ENCODE results near the gene NRSN2. TPM values are rescaled to one million over a fixed set of nuclear protein-coding genes. Genes with fewer than 3 reads are reported as not detected.
"Not testable (repeated sequence)": the region's sequence is repeated elsewhere in the genome, so short reads cannot be mapped to it uniquely, and the experiment has no call there.

Gene NRSN2
- total RNA-seq, 1 experiment from 2014 or later = 22.7 TPM

- Histone ChIP-seq H3K79me1 (ENCODE audit: insufficient read depth, low read depth, low read length, poor library complexity, severe bottlenecking) (no peaks in the 10 kb centered on the region), H2AFZ (ENCODE audit: low read length) (no peak overlapping the region), H3K18ac (ENCODE audit: insufficient read length, low read depth, low read length) (no peak overlapping the region), H3K4me1 (ENCODE audit: insufficient read depth, low read length) (peaks cover 2% of the 10 kb centered on the region; the same call in 1 of the 2 replicates), H4K91ac (ENCODE audit: insufficient read length, low read depth, low read length) (no peak overlapping the region), H4K20me1 (ENCODE audit: control insufficient read depth, insufficient read depth, insufficient read length) (peaks cover 2% of the 10 kb centered on the region), H2BK15ac (ENCODE audit: low read depth, low read length) (no peak overlapping the region), H3K9me3 (ENCODE audit: control insufficient read depth, low read depth, low read length) (no peaks in the 10 kb centered on the region), H3K56ac (ENCODE audit: insufficient read length, low read depth, low read length) (no peak overlapping the region), H2BK20ac (ENCODE audit: low read depth, low read length, poor library complexity, severe bottlenecking) (no peak overlapping the region), H3K4me2 (ENCODE audit: insufficient read depth, insufficient read length, low read length) (no peak overlapping the region), H2BK120ac (ENCODE audit: low read depth, low read length, poor library complexity, severe bottlenecking) (no peak overlapping the region), H3K4ac (ENCODE audit: low read depth, low read length) (no peak overlapping the region), H2AK5ac (ENCODE audit: insufficient read length, low read length) (no peak overlapping the region), H3K27ac (ENCODE audit: insufficient read length, low read depth, low read length) (no peak overlapping the region), H3K27me3 (ENCODE audit: insufficient read depth, low read length) (peaks cover 6% of the 10 kb centered on the region; the same call in 1 of the 2 replicates), H3K23me2 (ENCODE audit: insufficient read length, low read depth, low read length, poor library complexity, severe bottlenecking) (no peaks in the 10 kb centered on the region), H2BK5ac (ENCODE audit: insufficient read length, low read length) (no peak overlapping the region), H3K9ac (ENCODE audit: extremely low read depth, insufficient read length, low read length) (no peak overlapping the region), H3K23ac (ENCODE audit: insufficient read length, low read depth, low read length) (no peak overlapping the region), H3T11ph (ENCODE audit: low read length) (no peak overlapping the region), H3K79me2 (ENCODE audit: insufficient read depth, low read length) (no peaks in the 10 kb centered on the region), H4K5ac (ENCODE audit: insufficient read length, low read depth, low read length) (no peak overlapping the region), H3K14ac (ENCODE audit: insufficient read depth, low read length) (no peak overlapping the region), H2BK12ac (ENCODE audit: insufficient read length, low read depth, low read length) (no peak overlapping the region), H4K8ac (replicated peaks; ENCODE audit: insufficient read length, low read depth, low read length) (no peak overlapping the region)
- Mint-ChIP-seq H3K27me3 (ENCODE audit: low read depth) (peaks cover 63% of the 10 kb centered on the region), H3K36me3 (ENCODE audit: insufficient read depth in 1 of 3, low read depth in 3 of 3) (peaks cover 0 to 4% (median 4%) of the 10 kb centered on the region in 3 experiments; a peak in 3 of 7 replicates), H3K9me3 (no peaks in the 10 kb centered on the region), H3K4me3 (no peak overlapping the region), H3K27ac (no peak overlapping the region), H3K4me1 (peaks cover 10 to 14% of the 10 kb centered on the region in 2 experiments)
- DNase-seq = no peak
- TF ChIP-seq CTCF (conservative IDR thresholded peaks at IDR 0.05) = no peak
- no CpG with 5 or more reads among the region's 8 CpGs for WGBS (ENCODE audit: extremely low coverage, insufficient read length, low lambda C conversion rate)
Observed at GRCh38 chr20:334578-334977, 12.3 kb upstream of the NRSN2 start.

- H3K27me3 Mint-ChIP-seq (ENCODE audit: low read depth) = peaks cover 78% of the 10 kb centered on the region
- not testable (repeated sequence) for H3K4me1 Mint-ChIP-seq; H2AK5ac ChIP-seq (ENCODE audit: insufficient read length, low read length)
Observed at GRCh38 chr20:336040-336439, 10.9 kb upstream of the NRSN2 start.

More at GRCh38 chr20:336040-336439, 10.9 kb upstream of the NRSN2 start:
- H2BK12ac ChIP-seq (ENCODE audit: insufficient read length, low read depth, low read length); H3K4me3 Mint-ChIP-seq; H4K91ac ChIP-seq (ENCODE audit: insufficient read length, low read depth, low read length); H3K4me2 ChIP-seq (ENCODE audit: insufficient read depth, insufficient read length, low read length); H3K18ac ChIP-seq (ENCODE audit: insufficient read length, low read depth, low read length); H2BK20ac ChIP-seq (ENCODE audit: low read depth, low read length, poor library complexity, severe bottlenecking); H3K14ac ChIP-seq (ENCODE audit: insufficient read depth, low read length); H2BK5ac ChIP-seq (ENCODE audit: insufficient read length, low read length); DNase-seq; H3K9ac ChIP-seq (ENCODE audit: extremely low read depth, insufficient read length, low read length); H3T11ph ChIP-seq (ENCODE audit: low read length); H2BK15ac ChIP-seq (ENCODE audit: low read depth, low read length); H3K27me3 ChIP-seq (ENCODE audit: insufficient read depth, low read length); H3K79me2 ChIP-seq (ENCODE audit: insufficient read depth, low read length); H4K5ac ChIP-seq (ENCODE audit: insufficient read length, low read depth, low read length); H4K8ac ChIP-seq (replicated peaks; ENCODE audit: insufficient read length, low read depth, low read length); H2AFZ ChIP-seq (ENCODE audit: low read length); H3K79me1 ChIP-seq (ENCODE audit: insufficient read depth, low read depth, low read length, poor library complexity, severe bottlenecking); H3K9me3 Mint-ChIP-seq; H3K23me2 ChIP-seq (ENCODE audit: insufficient read length, low read depth, low read length, poor library complexity, severe bottlenecking); H3K36me3 Mint-ChIP-seq (ENCODE audit: insufficient read depth in 1 of 3, low read depth in 3 of 3); H3K27ac Mint-ChIP-seq; H3K56ac ChIP-seq (ENCODE audit: insufficient read length, low read depth, low read length); H3K27ac ChIP-seq (ENCODE audit: insufficient read length, low read depth, low read length); H4K20me1 ChIP-seq (ENCODE audit: control insufficient read depth, insufficient read depth, insufficient read length); H3K23ac ChIP-seq (ENCODE audit: insufficient read length, low read depth, low read length); H3K4me1 ChIP-seq (ENCODE audit: insufficient read depth, low read length); H2BK120ac ChIP-seq (ENCODE audit: low read depth, low read length, poor library complexity, severe bottlenecking); H3K9me3 ChIP-seq (ENCODE audit: control insufficient read depth, low read depth, low read length); H3K4ac ChIP-seq (ENCODE audit: low read depth, low read length): not testable (repeated sequence)
- WGBS (ENCODE audit: extremely low coverage, insufficient read length, low lambda C conversion rate) = no CpG with 5 or more reads among the region's 1 CpG
